Measurements from ENCODE around the gene STARD7.

Gene STARD7

DNA sequence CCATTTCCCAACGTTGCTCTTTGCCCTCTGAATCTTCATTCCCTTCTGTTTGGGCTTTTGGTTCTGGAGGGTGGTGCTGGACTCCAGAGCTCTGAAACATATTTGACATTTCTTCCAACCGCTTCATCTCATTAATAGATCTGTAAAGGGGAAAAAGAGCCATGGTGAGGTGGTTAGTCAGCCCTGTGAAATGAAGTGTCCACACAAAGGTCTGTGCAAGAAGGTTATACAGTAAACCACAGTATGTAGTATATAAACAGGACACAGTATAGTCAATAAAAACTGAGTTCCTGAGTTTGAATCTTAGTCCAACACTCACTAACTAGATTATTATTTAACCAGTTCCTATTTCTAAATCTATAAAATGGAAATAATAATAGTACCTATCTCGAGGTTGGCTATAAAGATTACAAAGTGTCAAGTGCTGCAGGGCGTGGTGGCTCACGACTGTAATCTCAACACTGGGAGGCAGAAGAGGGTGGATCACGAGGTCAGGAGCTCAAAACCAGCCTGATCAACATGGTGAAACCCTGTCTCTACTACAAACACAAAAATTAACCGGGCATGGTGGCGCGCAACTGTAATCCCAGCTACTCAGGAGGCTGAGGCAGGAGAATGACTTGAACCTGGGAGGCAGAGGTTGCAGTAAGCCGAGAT lies 13.1 kb downstream of the STARD7 start:
- no peak for DNase-seq

GRCh38 chr2:96191937-96192670 lies 16.5 kb downstream of the STARD7 start:
- DNase-seq, result no peak

DNA sequence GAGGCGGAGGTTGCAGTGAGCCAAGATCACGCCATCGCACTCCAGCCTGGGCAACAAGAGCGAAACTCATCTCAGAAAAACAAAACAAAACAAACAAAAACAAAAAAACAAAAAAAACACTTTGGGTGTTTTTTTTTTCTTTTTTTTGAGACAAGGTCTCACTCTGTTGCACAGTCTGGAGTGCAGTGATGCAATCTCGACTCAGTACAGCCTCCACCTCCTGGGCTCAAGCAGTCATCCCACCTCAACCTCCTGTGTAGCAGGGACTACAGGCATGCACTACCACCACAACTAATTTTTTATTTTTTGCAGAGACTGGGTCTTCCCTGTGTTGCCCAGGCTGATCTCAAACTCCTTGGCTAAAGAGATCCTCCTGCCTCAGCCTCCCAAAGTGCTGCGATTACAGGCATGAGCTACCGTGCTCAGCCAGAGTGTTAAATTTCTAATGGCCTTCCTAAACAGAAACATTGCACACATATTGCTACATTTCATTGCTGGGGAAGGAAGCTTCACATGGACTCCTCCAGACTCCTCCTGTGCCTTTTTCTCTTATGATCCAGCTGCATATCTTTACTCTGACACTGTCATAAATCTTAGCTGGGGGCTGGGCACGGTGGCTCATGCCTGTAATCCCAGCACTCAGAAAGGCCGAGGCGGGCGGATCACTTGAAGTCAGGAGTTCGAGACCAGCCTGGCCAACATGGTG lies 19.7 kb downstream of the STARD7 start:
- DNase-seq, result no peak

GRCh38 chr2:96186562-96186961 lies 22.1 kb downstream of the STARD7 start:
- no peak for DNase-seq

- no peak for DNase-seq
Observed at GRCh38 chr2:96185516-96185915, 23.1 kb downstream of the STARD7 start.

DNA sequence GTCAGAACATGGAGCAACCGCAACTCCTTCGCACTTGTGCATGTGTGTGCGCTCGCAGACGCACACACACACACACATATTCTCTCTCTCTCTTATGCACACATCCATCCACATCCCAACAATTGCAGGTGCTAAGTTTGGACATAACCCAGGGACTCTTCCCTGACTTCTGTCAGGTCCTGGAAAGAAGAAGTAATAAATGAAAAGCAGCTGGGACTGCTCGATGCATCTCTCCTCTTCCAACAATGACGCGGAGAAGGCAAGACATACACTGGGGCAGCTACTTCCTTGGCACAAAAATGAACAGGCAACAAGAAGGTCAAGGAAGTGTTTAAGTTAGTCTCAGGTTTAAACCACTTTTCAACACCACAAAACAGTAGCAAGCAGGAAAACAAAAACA lies 23.6 kb downstream of the STARD7 start:
- no peak for DNase-seq

DNA sequence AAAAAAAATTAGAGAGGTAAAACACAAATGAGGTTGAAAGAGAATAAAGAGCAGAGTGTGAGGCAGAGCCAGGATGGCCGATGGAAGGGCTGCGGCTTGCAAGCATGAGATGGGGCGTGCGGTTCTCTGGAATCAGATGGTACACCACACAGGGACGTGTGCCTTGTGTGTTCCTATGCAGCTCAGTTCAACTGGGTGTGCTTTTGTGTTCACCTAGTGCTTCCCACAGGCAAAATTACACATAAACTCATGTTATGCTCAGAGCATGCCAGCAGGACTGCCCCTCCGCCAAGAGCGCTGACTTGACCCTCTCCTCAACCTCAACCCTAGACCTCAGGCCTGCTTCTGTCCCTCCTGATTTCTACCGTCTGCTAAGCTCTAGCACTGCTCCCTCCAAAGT lies 24.4 kb downstream of the STARD7 start:
- no peak for DNase-seq

DNA sequence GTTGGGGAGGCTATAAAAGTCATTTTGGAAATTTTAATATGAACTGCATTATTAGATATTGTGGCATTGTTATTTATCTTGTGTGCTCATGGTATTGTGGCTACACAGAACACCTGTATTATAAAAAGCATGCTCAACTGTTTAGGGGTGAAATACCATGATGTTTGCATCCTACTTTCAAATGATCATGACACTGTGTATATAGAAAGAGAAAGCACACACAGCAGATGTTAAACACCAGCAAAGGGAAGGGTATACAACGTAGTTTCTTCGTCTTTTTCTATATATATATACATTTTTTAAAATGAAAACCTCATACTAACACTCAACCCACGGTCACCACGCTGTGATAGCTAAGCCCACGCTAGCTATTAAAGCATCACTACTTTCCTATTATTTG lies 27.1 kb downstream of the STARD7 start:
- DNase-seq, result no peak

- peak in 1 of 2 experiments; percentile 19 for DNase-seq
Observed at GRCh38 chr2:96180521-96180920, 28.1 kb downstream of the STARD7 start.

DNA sequence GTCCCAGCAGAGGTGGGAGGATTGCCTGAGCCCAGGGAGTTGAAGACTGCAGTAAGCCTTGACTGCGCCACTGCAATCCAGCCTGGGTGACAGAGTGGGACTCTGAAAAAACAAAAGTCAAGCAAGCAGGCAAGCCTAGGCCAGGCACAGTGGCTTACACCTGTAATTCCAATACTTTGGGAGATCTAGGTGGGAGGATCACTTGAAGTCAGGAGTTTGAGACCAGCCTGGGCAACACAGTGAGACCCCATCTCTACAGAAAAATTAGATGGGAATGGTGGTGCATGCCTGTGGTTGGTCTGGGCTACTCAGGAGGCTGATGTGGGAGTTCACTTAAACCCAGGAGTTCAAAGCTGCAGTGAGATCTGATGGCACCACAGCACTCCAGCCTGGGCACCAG lies 28.6 kb downstream of the STARD7 start:
- DNase-seq, result no peak

DNA sequence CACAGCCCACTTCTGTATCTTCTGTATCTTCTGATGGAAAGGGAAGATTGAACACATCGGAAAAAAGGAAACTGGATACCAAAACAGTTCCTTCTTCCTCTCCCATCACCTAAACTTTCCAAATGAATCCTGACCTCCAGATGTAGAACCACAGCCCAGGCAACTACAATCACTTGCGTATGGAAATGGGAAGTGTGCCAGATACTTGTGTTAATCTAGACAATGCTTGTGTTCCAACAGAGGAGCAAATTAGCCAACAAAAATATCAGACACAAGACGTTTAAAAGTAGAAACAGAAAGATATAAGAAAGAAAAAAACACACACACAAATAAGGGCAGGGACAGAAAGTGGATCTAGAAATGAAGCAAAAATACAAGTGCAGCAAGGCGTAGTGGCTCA lies 32.0 kb downstream of the STARD7 start:
- no peak for DNase-seq

DNA sequence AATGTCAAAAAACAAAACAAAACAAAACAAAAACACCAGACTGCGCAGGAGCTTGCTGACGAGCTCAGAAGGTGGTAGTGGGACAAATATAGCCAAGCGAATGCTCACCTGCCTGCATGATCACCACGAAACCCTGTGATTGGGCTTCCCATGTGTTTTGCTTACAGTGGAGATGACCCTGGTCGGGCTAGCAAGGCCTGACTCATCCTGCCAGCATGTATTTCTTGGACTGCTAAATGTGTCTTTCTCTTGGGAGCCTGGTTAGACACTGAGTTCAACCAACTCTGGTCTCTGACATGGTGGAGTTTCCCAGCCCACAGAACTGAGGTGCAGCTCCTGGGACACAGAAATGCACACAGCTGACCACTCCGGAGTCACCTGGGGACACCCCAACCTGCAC lies 32.7 kb downstream of the STARD7 start:
- DNase-seq, result no peak

GRCh38 chr2:96174251-96175144 lies 34.1 kb downstream of the STARD7 start:
- peak; percentile 67 to 70 for DNase-seq

DNA sequence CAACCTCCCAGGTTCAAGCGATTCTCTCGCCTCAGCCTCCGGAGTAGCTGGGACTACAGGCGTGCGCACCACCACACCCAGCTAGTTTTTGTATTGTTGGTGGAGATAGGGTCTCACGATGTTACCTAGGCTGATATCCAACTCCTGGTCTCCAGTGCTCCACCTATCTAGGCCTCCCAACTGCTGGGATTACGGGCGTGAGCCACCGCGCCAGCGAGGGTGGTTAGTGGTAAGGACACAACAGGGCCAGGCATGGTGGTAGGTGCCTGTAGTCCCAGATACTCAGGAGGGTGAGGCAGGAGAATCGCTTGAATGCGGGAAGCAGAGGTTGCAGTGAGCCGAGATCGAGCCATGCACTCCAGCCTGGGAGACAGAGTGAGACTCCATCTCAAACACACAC lies 36.8 kb downstream of the STARD7 start:
- no peak for DNase-seq

GRCh38 chr2:96170626-96171025 lies 38.0 kb downstream of the STARD7 start:
- no peak for DNase-seq

- DNase-seq, result no peak
Observed at GRCh38 chr2:96169868-96170507, 38.6 kb downstream of the STARD7 start.

GRCh38 chr2:96167407-96168013 lies 41.1 kb downstream of the STARD7 start:
- no peak for DNase-seq

- no peak for DNase-seq
Observed at GRCh38 chr2:96164459-96165184, 44.0 kb downstream of the STARD7 start.

DNA sequence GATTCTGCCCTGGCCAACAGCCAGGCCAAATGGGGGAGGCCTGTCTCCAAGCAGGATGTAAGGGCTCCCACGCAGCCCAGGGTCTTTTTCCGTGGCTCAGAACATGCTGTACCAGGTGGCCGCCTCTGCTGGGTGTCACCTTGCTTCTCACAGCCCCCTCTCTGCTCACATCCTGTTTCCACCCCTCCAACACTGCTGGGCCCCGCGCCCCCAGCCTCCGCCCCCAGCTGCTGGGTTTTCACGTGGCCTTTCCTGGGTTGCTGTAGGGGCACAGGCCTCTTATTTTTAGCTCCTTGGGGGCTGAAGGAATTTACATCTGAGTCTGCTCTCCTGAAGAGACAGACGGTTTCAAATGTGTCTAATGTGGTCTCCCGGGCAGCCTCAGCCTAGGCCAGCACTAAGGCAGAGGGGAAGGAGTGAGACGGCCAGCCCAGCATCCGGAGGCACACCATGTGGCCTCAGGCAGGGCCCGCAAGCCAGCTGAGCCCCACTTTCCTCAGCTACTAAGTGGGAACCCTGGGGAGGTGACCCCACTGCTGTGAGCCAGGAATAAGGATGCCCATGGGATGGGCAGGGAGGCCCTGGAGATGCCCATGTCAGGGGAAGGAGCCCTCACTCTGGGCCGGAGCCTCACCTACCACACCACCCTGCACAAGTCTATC lies 44.7 kb downstream of the STARD7 start:
- no peak for DNase-seq

GRCh38 chr2:96163415-96163767 lies 45.2 kb downstream of the STARD7 start:
- DNase-seq, result no peak

DNA sequence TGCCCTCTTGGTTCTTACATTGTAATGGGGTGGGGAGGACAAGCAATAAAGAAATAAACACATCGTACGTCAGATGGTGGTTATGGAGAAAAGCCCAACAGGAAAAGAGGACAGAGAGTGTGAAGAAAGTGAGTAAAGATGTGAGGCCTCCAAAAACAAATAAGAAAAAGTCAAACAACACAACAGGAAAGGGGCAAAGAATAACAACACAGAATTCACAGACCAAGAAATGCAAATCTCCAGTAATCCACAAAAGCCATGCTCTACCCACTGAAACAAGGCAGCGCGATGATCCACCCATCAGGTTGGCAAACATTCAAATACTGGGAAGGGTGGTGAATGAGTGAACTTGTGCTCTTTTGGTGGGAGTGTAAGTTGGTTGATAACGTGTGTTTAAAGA lies 46.7 kb downstream of the STARD7 start:
- no peak for DNase-seq
